Loucy (cell line): Measurements from ENCODE around the gene IFNLR1.

Source experiments
- H2AFZ ChIP-seq: fragments of 200-600 bp; sonication (generic); 2 replicates; pipeline ENCODE4 v1.6.0; 2016; ENCODE audit warnings: antibody characterized with exemption, mild to moderate bottlenecking, low read length, moderate library complexity
- H3F3A ChIP-seq: fragments of 200-600 bp; 2 replicates; pipeline ENCODE4 v1.6.0; 2016; ENCODE audit warnings: antibody characterized with exemption, low read depth, mild to moderate bottlenecking
- H3K27me3 ChIP-seq: fragments of 200-600 bp; sonication (generic); 2 replicates; pipeline ENCODE4 v1.6.1; 2014; ENCODE audit warnings: low read length, mild to moderate bottlenecking; ENCODE audit not compliant: insufficient read depth, poor library complexity, severe bottlenecking
- H3K36me3 ChIP-seq: fragments of 200-600 bp; sonication (generic); 2 replicates; pipeline ENCODE4 v1.6.1; 2016; ENCODE audit warnings: low read length; ENCODE audit not compliant: insufficient read depth
- H3K4me1 ChIP-seq: fragments of 200-600 bp; sonication (generic); 2 replicates; pipeline ENCODE4 v1.5.1; 2014; ENCODE audit warnings: low read length, mild to moderate bottlenecking; ENCODE audit not compliant: insufficient read depth, poor library complexity, severe bottlenecking
- H3K4me2 ChIP-seq: fragments of 200-600 bp; sonication (generic); 2 replicates; pipeline ENCODE4 v1.6.0; 2014; ENCODE audit warnings: antibody characterized with exemption, low read length, low read depth, mild to moderate bottlenecking; ENCODE audit not compliant: poor library complexity, severe bottlenecking
- H3K4me3 ChIP-seq: fragments of 200-600 bp; sonication (generic); 2 replicates; pipeline ENCODE4 v1.5.1; 2014; ENCODE audit warnings: low read length, mild to moderate bottlenecking, mixed read lengths; ENCODE audit not compliant: poor library complexity, severe bottlenecking
- H3K79me2 ChIP-seq: fragments of 200-600 bp; sonication (generic); 2 replicates; pipeline ENCODE4 v1.6.1; 2014; ENCODE audit warnings: low read length; ENCODE audit not compliant: insufficient read depth
- H3K9ac ChIP-seq: fragments of 200-600 bp; sonication (generic); 2 replicates; pipeline ENCODE4 v1.6.0; 2014; ENCODE audit warnings: mild to moderate bottlenecking, low read depth, low read length, moderate library complexity; ENCODE audit not compliant: poor library complexity, severe bottlenecking
- H3K9me2 ChIP-seq: fragments of 200-600 bp; sonication (generic); replicated peaks from 2 replicates; pipeline ENCODE4 v1.6.1; 2016; ENCODE audit warnings: low read depth, low read length, mixed read lengths
- H3K9me3 ChIP-seq: fragments of 200-600 bp; sonication (generic); 2 replicates; pipeline ENCODE4 v1.6.1; 2014; ENCODE audit warnings: mild to moderate bottlenecking, antibody characterized with exemption, low read length, low read depth; ENCODE audit not compliant: insufficient read depth
- H4K20me1 ChIP-seq: fragments of 200-600 bp; sonication (generic); 2 replicates; pipeline ENCODE4 v1.6.0; 2014; ENCODE audit warnings: antibody characterized with exemption, low read length, mild to moderate bottlenecking; ENCODE audit not compliant: insufficient read depth, poor library complexity, severe bottlenecking
- EZH2phosphoT487 ChIP-seq: fragments of 200-600 bp; IDR thresholded peaks from 2 replicates; pipeline ENCODE4 v1.6.1; 2018; ENCODE audit warnings: antibody characterized with exemption, mild to moderate bottlenecking, moderate library complexity, borderline replicate concordance
- TF ChIP-seq, protein P1 (sequence below): fragments of 200-600 bp; sonication (generic); conservative IDR thresholded peaks from 2 replicates; pipeline ENCODE4 v1.5.1; 2014; ENCODE audit warnings: mild to moderate bottlenecking, antibody characterized with exemption, low read length

Gene IFNLR1

DNA sequence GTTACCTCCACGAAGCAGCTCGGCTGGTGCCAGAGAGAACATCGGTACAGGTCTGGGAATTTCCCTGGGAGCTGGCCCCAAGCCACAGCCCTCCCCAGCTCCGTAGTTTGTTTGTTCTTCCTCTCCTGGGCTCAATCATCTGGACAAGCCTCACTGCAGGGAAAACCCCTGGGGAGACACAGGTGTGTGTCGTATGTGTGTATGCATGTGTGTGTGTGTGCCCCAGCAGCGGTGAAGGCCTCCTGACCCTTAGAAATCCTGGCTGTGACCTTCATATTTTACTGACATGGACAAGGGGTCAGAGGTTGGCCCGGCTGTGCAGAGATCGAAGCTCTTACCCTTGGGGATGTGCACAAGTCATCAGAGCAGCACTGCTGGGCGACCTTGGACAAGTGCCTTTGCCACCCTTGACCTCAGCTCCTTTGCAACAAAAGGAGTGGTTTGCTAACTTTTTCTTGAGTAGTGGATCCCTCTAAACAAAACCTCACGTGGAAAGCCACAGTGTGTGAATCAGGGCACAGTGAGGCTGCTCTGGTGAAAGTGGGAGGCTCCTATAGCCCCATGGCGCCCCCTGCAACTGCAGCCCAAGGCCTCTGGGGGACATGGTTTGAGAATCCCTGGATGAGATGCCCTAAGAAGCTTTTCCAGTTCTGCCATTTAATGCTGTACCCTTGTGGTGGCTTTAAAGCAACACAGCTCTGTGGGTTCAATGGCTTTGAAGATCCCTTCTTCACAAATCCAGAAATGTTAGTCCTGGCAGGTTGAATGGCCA, 31.9 kb downstream of the IFNLR1 start:
- Histone ChIP-seq H3K4me3 (no peak overlapping the region), H2AFZ (no peak overlapping the region), H3K36me3 (no peaks in the 10 kb centered on the region), H3K4me1 (peaks cover 4% of the 10 kb centered on the region), H3K4me2 (no peak overlapping the region), H3K9me2 (no peaks in the 10 kb centered on the region), H3K9ac (no peak overlapping the region), H3F3A (no peaks in the 10 kb centered on the region), H4K20me1 (no peaks in the 10 kb centered on the region), H3K79me2 (no peaks in the 10 kb centered on the region), H3K9me3 (no peaks in the 10 kb centered on the region), H3K27me3 (no peaks in the 10 kb centered on the region)
- TF ChIP-seq, protein P1, sequence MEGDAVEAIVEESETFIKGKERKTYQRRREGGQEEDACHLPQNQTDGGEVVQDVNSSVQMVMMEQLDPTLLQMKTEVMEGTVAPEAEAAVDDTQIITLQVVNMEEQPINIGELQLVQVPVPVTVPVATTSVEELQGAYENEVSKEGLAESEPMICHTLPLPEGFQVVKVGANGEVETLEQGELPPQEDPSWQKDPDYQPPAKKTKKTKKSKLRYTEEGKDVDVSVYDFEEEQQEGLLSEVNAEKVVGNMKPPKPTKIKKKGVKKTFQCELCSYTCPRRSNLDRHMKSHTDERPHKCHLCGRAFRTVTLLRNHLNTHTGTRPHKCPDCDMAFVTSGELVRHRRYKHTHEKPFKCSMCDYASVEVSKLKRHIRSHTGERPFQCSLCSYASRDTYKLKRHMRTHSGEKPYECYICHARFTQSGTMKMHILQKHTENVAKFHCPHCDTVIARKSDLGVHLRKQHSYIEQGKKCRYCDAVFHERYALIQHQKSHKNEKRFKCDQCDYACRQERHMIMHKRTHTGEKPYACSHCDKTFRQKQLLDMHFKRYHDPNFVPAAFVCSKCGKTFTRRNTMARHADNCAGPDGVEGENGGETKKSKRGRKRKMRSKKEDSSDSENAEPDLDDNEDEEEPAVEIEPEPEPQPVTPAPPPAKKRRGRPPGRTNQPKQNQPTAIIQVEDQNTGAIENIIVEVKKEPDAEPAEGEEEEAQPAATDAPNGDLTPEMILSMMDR, result peak; percentile 53
- no peak for TF ChIP-seq EZH2phosphoT487

DNA sequence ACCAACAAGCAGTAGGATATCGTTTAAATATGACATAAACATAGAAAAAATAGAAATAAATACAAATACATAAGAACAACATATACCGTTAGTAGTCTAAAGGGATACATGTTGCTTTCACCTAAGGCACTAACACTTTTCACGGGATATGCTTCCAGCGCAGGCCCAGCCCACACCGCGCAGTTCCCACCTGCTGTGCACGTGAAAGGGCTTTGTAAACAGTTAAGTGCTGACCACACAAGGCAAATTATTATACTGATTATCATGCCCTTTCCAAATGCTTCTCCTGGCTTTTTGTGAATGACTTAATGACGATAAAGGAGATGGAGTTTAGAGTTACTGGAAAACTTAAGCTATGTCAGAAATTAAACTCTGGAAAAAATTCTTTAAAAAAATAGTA, 32.9 kb downstream of the IFNLR1 start:
- no peaks in the 10 kb centered on the region for H3K9me2 ChIP-seq
- peaks cover 4% of the 10 kb centered on the region for H3K4me1 ChIP-seq
- H3K9me3 ChIP-seq, result no peaks in the 10 kb centered on the region
- no peaks in the 10 kb centered on the region for H3K36me3 ChIP-seq
- H3F3A ChIP-seq, result no peaks in the 10 kb centered on the region
- no peak overlapping the region for H2AFZ ChIP-seq
- no peak for TF ChIP-seq EZH2phosphoT487
- no peaks in the 10 kb centered on the region for H3K79me2 ChIP-seq
- H3K9ac ChIP-seq, result no peak overlapping the region
- no peak overlapping the region for H3K4me2 ChIP-seq
- H4K20me1 ChIP-seq, result no peaks in the 10 kb centered on the region
- no peaks in the 10 kb centered on the region for H3K27me3 ChIP-seq
- no peak overlapping the region for H3K4me3 ChIP-seq

DNA sequence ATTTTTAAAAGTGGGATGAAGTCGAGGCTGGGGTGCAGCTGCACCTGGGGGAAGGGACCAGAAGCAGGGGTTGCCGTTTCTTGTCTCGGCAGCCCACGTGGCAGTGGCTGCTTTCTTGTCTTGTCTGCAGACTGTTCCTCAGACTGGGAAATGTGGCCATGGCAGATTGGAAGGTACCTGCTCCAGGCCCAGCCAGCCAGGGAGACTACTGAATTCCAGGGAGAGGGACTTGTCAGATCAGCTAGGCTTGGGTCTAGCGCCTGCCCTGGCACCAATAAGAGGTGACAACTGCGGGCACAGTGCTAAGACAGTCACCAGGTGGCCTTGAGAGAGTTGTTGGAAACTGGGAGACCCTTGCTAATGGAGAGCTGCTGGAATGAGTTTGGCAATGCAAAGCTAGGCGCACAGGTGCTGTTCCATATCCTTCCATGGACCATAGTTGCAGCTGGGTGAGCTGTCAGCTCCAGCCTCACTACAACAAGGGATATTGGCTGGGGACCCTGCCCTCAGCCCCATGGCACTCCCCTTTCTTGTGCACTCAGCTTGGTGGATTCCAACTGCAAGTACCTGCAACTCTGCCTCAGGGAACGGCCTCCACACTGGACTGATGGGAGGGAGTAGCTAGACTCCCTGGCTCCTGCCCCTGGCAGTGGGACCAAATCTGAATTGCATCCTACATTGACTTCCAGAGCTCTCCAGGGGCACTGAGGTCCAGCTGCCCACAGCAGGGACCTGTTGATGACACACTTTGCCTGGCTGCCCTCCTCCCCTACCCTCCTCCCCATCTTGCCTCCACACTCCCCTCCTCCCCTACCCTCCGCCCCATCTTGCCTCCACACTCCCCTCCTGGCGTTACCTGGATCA, 34.2 kb downstream of the IFNLR1 start:
- H3K4me2 ChIP-seq, result no peak overlapping the region
- H3K4me3 ChIP-seq, result no peak overlapping the region

More for the DNA sequence above, 34.2 kb downstream of the IFNLR1 start:
- Histone ChIP-seq H3K9me3 (no peaks in the 10 kb centered on the region), H3K9me2 (no peaks in the 10 kb centered on the region), H3K36me3 (no peaks in the 10 kb centered on the region), H3K27me3 (no peaks in the 10 kb centered on the region), H3K79me2 (no peaks in the 10 kb centered on the region), H3K4me1 (peaks cover 4% of the 10 kb centered on the region), H3K9ac (no peak overlapping the region), H3F3A (no peaks in the 10 kb centered on the region), H2AFZ (no peak overlapping the region), H4K20me1 (no peaks in the 10 kb centered on the region)
- TF ChIP-seq, protein P1, result no peak
- TF ChIP-seq EZH2phosphoT487, result no peak
